Measurements from ENCODE around the gene ZNF680.
"Not testable (repeated sequence)": the region's sequence is repeated elsewhere in the genome, so short reads cannot be mapped to it uniquely, and the experiment has no call there.

The ZNF680 gene

GRCh38 chr7:64562626-64563278, at the start of gene ZNF680:
Gene ZNF680, minus strand, starts transcription at chr7:64563071. Its CDS starts 117 bp downstream, at chr7:64562954.
- DNase-seq, result peak; percentile 79

- no peak for DNase-seq
These were observed 49.6 kb upstream of the ZNF680 start for GRCh38 chr7:64612452-64612851.

DNA sequence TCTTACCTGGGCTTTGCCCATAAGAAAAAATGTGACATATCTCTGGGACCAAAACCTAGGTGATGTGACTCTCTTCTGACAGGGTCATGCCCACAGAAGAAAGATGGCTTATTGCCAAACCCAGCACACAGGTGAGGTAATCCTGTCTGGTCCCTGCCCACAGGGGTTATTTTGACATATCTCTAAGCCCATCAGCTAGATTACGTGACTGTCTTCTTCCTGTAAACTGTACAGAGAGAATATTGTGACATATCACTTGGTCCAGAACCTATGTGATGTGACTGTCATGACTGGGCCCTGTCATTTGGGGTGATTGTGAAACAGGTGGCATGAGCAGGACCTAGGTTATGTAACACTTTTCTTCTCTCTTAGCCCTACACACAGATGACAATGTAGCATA, 48.8 kb upstream of the ZNF680 start:
- DNase-seq, result no peak

- no peak for DNase-seq
These were observed 48.1 kb upstream of the ZNF680 start for GRCh38 chr7:64610997-64611396.

GRCh38 chr7:64608116-64608910, 45.4 kb upstream of the ZNF680 start:
- DNase-seq, result no peak

DNA sequence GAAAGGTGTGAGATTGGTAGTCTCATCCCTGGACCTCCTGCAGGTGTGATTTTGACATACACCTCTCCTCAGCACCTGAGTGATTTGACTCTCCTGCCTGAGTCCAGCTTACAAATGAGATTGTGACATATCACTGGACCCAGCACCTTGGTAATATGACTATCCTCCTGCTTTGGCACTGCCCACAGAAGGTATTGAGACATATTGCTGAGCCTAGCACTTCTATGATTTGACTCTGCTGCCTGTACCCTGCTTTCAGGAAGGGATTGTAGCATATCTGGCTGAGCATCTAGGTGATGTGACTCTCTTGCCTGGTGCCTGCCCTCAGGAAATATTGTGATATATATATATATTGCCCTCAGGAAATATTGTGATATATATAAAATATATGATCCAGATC, 43.5 kb upstream of the ZNF680 start:
- DNase-seq, result no peak

- no peak for DNase-seq
These were observed 40.4 kb upstream of the ZNF680 start for GRCh38 chr7:64603271-64603670.

- no peak for DNase-seq
These were observed 39.6 kb upstream of the ZNF680 start for GRCh38 chr7:64602518-64602917.

DNA sequence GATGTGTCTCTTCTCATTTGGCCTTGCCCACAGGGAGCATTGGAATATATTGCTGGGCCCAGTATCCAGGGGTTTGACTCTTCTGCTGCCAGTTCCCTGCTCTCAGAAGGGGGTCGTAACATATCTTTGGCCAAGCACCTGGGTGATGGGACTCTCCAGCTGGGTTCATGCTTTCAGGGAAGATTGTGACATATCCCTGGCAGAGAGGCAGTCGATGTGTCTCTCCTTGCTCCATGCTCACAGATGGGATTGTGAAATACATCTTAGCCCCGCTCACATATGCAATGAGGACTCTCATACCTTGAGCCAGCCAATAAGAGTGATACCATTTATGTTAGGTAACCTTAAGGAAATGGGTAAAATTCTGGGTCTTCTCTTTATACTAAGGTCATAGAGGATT, 39.2 kb upstream of the ZNF680 start:
- DNase-seq, result no peak

- DNase-seq, result no peak
These were observed 36.5 kb upstream of the ZNF680 start for GRCh38 chr7:64599359-64599758.

DNA sequence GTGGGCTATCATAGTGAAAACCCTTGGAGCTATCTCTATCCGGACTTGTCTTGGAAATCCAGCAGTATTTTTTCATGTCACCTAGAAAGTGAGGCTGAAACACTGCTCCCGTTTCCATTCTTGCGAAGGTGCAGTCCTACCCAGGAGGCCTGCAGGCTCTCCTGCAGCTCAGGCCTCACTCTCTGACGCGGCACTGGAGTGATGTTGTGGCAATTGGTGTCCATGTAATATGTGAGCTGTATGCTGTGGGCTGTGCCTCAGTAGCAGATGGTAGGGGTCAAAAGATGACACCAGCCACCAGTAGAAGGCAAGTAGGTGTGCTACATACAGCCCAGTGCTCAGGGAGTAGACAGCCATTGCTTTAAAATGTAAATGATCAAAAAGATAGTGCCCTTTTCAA, 28.1 kb upstream of the ZNF680 start:
- no peak for DNase-seq

DNA sequence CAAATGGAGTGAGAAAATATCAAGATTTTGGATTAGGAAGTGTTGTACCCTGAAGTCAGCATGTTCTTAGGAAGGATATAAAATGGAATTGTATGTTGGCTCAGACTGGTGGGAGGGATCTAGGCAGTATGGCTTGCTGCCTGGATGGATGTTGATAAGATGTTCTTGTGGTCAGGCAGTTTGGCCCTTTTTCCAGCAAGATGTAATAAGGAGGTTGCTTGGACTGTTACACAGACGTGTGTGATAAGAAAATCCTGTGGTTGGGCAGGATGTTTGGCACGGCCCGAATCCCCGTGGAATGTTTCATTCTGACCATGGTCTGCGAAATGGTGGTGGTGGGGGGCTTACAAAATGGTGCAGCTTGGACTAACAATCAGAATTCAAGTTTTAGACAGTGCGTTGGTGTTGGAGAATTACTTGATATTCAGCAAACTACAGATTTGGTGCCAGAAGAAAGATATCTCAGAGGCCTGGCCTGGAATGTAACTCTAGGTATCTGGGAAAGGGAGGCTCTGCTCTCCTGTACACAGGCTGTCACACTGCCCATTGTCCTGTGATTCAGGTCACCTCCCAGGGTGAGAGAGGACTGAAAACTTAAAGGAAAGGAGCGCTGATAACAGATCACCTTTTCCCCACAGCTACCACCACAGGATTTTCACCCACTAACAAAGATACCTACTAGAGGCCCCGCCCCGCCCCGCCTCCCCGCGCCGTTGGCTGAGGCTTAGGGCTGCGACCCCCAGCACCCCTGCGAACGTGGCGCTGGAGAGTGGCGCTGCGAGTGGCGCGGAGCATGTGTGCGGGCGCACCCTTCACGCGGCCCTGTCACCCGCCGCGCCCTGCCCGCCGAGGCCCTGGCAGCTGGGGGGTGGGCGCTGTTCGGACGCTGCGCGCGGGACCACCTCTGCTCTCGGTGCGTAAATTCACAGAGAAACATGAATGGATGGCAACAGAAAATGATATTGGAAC, 19.3 kb upstream of the ZNF680 start:
- DNase-seq, result no peak

DNA sequence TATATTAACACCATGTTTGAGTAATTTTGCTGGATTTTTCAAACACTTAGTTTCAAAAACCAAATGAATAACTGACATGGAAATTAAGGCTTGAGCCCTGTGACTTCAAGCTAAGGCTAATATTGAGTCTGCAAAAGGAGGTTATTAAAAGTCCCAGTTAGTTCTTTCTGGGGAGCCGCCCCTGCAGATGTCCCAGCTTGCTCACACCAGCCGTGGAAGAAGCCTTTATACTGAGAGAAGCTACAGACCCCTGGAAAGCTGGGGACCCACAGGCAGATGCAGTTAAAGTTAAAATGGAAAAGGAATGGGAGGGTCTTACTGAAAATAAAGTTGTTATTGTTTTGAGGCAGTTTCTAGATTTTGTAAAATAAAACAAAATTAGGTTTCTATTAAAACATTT, 18.5 kb upstream of the ZNF680 start:
- no peak for DNase-seq

GRCh38 chr7:64574540-64575099, 11.7 kb upstream of the ZNF680 start:
- no peak for DNase-seq

GRCh38 chr7:64570284-64570605, 7.4 kb upstream of the ZNF680 start:
- not testable (repeated sequence) for DNase-seq

DNA sequence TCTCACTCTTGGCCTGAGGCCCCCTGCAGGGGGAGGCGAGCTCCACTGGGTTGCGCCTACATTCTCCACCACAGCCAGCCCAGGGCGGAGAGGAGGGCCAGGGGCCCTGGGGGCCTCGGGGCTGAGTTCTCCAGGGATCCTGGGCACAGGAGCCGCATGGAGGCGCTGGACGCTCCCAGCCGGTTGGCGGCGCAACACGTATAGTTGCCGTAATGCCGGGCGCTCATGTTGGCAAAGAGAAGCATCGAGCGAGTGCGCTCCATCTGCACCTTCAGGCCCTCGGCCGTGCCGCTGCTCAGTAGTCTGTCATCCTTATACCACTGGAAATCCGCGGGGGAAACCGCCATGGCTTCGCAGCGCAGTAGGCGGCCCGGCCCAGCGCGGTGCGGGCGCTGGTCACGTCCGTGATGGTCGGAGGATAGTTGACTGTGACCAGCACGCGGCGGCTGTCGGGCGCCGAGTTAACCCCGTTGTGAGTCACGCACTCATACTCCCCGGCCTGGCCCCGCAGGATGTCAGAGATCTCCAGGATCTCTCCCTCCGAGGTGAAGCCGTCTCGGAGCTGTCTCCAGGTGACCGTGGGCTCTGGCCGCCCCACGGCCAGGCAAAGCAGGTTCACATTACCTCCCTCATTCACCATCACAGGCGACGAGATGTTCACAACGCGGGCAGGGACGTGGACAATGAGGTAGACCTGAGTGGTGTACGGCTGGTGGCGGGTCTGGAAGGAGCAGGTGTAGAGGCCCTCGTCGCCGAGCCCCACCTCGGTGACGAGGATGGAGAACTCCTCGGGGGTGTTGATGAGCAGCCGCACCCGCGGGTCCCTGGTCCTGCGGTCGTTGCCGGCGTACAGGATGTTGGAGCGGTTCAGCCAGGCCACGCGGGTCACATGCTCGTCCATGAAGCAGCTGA, 6.8 kb upstream of the ZNF680 start:
- DNase-seq, result peak; percentile 11

- no peak for DNase-seq
These were observed 630 bp downstream of the ZNF680 start for GRCh38 chr7:64562256-64562625.

DNA sequence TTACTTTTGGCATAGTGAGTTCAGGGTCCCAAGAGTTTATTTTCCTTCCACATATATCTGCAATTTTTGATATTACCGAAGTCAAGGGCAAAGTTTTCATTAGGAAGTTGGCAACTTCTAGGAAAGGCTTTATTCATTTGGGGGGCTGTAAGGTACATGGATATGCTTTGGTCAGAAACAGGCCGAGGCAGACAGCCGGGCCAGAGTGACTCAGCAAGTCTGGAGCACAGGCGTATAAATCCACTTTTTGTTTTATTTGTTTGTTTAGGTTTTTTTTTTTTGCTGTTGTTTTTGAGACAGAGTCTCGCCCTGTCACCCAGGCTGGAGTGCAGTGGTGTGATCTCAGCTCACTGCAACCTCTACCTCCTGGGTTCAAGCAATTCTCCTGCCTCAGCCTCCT, 3.7 kb downstream of the ZNF680 start:
- no peak for DNase-seq

- no peak for DNase-seq
These were observed 4.1 kb downstream of the ZNF680 start for GRCh38 chr7:64558781-64559180.

DNA sequence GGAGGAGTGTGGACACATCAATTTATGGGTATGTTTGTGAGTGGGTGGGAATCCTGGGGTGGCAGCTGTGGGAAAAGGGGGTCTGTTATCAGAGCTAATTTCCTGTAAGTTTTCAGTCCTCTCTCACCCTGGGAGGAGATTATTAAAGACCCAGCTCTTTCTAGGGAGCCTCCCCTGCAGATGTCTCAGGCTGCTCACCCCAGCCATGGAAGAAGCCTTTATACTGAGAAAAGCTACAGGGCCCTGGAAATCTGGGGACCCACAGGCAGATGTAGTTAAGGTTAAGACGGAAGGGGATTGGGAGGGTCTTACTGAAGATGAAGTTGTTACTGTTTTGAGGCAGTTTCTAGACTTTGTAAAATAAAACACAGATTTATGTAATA, 4.6 kb downstream of the ZNF680 start:
- no peak for DNase-seq

DNA sequence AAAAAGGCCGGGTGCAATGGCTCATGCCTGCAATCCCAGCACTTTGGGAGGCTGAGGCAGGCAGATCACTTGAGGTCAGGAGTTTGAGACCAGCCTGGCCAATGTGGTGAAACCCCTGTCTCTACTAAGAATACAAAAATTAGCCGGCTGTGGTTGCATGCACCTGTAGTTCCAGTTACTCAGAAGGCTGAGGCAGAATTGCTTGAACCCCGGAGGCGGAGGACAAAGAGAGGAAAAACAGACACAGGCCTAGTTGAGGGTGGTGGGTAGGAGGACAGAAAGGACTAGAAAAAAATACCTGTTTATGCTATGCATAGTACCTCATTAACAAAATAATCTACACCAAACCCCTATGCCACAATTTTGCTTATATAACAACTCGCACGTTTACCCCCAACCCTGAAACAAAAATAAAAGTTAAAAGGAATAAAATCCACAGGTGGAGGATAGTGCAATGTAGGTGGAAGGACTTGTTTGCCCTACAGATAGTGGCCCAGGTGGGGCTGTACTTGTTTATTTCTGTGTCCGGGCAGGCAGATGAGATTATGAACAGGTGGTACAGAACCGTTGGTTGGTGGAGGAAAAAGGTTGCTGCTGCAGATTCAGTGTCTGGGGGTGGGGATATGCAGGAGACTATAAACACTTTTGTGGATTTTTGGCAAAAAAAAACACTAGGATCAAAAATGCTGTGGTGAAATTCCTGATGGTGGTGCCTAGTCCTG, 5.1 kb downstream of the ZNF680 start:
- DNase-seq, result no peak

GRCh38 chr7:64555046-64555445, 7.8 kb downstream of the ZNF680 start:
- no peak for DNase-seq
